Esophagus muscularis mucosa (tissue), 4 donors: ENCODE data around the gene CDHR3.

ENCODE experiments used
- CTCF ChIP-seq, 3 experiments: fragments of 200-600 bp in 2 of 3; fragments of 450-650 bp in 1 of 3; sonication (generic) in 2 of 3; IDR thresholded peaks; one replicate each; pipeline ENCODE4 v1.5.1; 2017 to 2019; ENCODE audit warnings: antibody characterized with exemption in 3 of 3, mild to moderate bottlenecking in 2 of 3, moderate library complexity in 1 of 3
- EP300 ChIP-seq: sonication (generic); formaldehyde crosslinking; IDR thresholded peaks from one replicate; pipeline ENCODE4 v1.6.1; 2017; ENCODE audit warnings: antibody characterized with exemption
- POLR2A ChIP-seq: fragments of 450-650 bp; IDR thresholded peaks from one replicate; pipeline ENCODE4 v1.6.1; 2017; ENCODE audit warnings: antibody characterized with exemption, moderate library complexity, mild to moderate bottlenecking, low read depth
- POLR2AphosphoS5 ChIP-seq, 2 donors: sonication (generic); formaldehyde crosslinking; IDR thresholded peaks; one replicate each; pipeline ENCODE4 v1.6.1; 2017; ENCODE audit warnings: antibody characterized with exemption in 2 of 2

- TF ChIP-seq POLR2A (no peak), CTCF (IDR thresholded peaks at IDR 0.05) (no peak), POLR2AphosphoS5 (IDR thresholded peaks at IDR 0.05) (no peak), EP300 (no peak)
Observed at GRCh38 chr7:106016331-106016730, 53.3 kb downstream of the CDHR3 start.
